ENCODE results near the gene C17orf107. TPM values are rescaled to one million over a fixed set of nuclear protein-coding genes. Genes with fewer than 3 reads are reported as not detected.
A peak's percentile ranks its signal among the peaks of the same experiment; 100 is the strongest.
"Not testable (repeated sequence)": the region's sequence is repeated elsewhere in the genome, so short reads cannot be mapped to it uniquely, and the experiment has no call there.

Gene C17orf107
- total RNA-seq, result 5.1 TPM

GRCh38 chr17:4899341-4900230 is at the start of gene C17orf107:
Gene C17orf107, plus strand, starts transcription at chr17:4899536. Its CDS starts 227 bp downstream, at chr17:4899763.
- peak; percentile 82 for DNase-seq

GRCh38 chr17:4850246-4850645 is 49.1 kb upstream of the C17orf107 start:
- DNase-seq, result no peak

GRCh38 chr17:4851084-4851483 is 48.3 kb upstream of the C17orf107 start:
- DNase-seq, result no peak

GRCh38 chr17:4852567-4853207 is 46.6 kb upstream of the C17orf107 start:
- DNase-seq, result peak; percentile 41

GRCh38 chr17:4853208-4853671 is 46.1 kb upstream of the C17orf107 start:
- DNase-seq, result no peak

- DNase-seq, result peak; percentile 69
Measured at GRCh38 chr17:4854111-4854681, 45.1 kb upstream of the C17orf107 start.

GRCh38 chr17:4856271-4856936 is 42.9 kb upstream of the C17orf107 start:
- peak; percentile 18 for DNase-seq

GRCh38 chr17:4856937-4857314 is 42.4 kb upstream of the C17orf107 start:
- no peak for DNase-seq

- not testable (repeated sequence) for DNase-seq
Measured at GRCh38 chr17:4857347-4857746, 42.0 kb upstream of the C17orf107 start.

- peak; percentile 6 for DNase-seq
Measured at GRCh38 chr17:4858068-4858881, 41.1 kb upstream of the C17orf107 start.

- DNase-seq, result no peak
Measured at GRCh38 chr17:4858882-4859260, 40.5 kb upstream of the C17orf107 start.

- peak; percentile 67 for DNase-seq
Measured at GRCh38 chr17:4859816-4860625, 39.3 kb upstream of the C17orf107 start.

- no peak for DNase-seq
Measured at GRCh38 chr17:4860651-4861050, 38.7 kb upstream of the C17orf107 start.

GRCh38 chr17:4861052-4861451 is 38.3 kb upstream of the C17orf107 start:
- no peak for DNase-seq

GRCh38 chr17:4862720-4863119 is 36.6 kb upstream of the C17orf107 start:
- no peak for DNase-seq

GRCh38 chr17:4863321-4863720 is 36.0 kb upstream of the C17orf107 start:
- no peak for DNase-seq

- not testable (repeated sequence) for DNase-seq
Measured at GRCh38 chr17:4867535-4867934, 31.8 kb upstream of the C17orf107 start.

GRCh38 chr17:4869058-4869998 is 30.0 kb upstream of the C17orf107 start:
- DNase-seq, result not testable (repeated sequence)

GRCh38 chr17:4870855-4871254 is 28.5 kb upstream of the C17orf107 start:
- no peak for DNase-seq

GRCh38 chr17:4872786-4873185 is 26.6 kb upstream of the C17orf107 start:
- no peak for DNase-seq

Data from tongue (tissue), 2 donors.